ENCODE results near the gene ADARB2.

GRCh38 chr10:1744524-1744923 lies 7.2 kb upstream of the ADARB2 start:
- TF ChIP-seq CTCF (IDR thresholded peaks at IDR 0.05; ENCODE audit: insufficient read depth, low read length) (no peak), POLR2AphosphoS5 (IDR thresholded peaks at IDR 0.05; ENCODE audit: low read depth) (no peak)

Data from HL-60 (cell line).